Prostate gland (tissue), 2 donors: ENCODE measurements around the gene ADAMTS10. TPM values are rescaled to one million over a fixed set of nuclear protein-coding genes. Genes with fewer than 3 reads are reported as not detected.

ENCODE experiments used
- DNase-seq: peaks from one replicate; pipeline ENCODE4 v3.0.0-alpha.2; 2019; ENCODE audit warnings: low spot score
- H3K27ac ChIP-seq, 2 donors: fragments of 200-600 bp; sonication (generic); 2 replicates each; pipeline ENCODE4 v1.5.1; 2017 to 2019
- H3K27me3 ChIP-seq: fragments of 200-600 bp; sonication (generic); replicated peaks from 2 replicates; pipeline ENCODE4 v1.5.1; 2019; ENCODE audit not compliant: insufficient read depth
- H3K36me3 ChIP-seq, 2 donors: fragments of 200-600 bp; sonication (generic); 1 replicate in 1 of 2; 2 replicates in 1 of 2; pipeline versions ENCODE4 v1.5.1 to v1.8.1; 2017 to 2019
- H3K4me1 ChIP-seq: fragments of 200-600 bp; sonication (generic); replicated peaks from 2 replicates; pipeline ENCODE4 v1.5.1; 2019
- H3K4me3 ChIP-seq, 2 donors: fragments of 200-600 bp; sonication (generic); 2 replicates each; pipeline ENCODE4 v1.5.1; 2017 to 2019
- H3K9me3 ChIP-seq: fragments of 200-600 bp; sonication (generic); 2 replicates; pipeline ENCODE4 v1.5.1; 2017
- POLR2A ChIP-seq: fragments of 450-650 bp; IDR thresholded peaks from one replicate; pipeline ENCODE4 v1.6.1; 2016; ENCODE audit warnings: antibody characterized with exemption, mild to moderate bottlenecking
- POLR2AphosphoS5 ChIP-seq: sonication (generic); formaldehyde crosslinking; IDR thresholded peaks from one replicate; pipeline ENCODE4 v1.6.1; 2017; ENCODE audit warnings: antibody characterized with exemption
- WGBS: methylation state at CpG from one replicate; pipeline ENCODE4 v1.1.5; 2018; 5-methylcytosine and 5-hydroxymethylcytosine counted together
- intact Hi-C: fragments of 100-400 bp; cut with DNase I; formaldehyde crosslinking; loops from one replicate; pipeline ENCODE4 v1.14.2; 2022
- total RNA-seq, 2 donors: library from RNA; depleted of rRNA; stranded (reverse); fragments of >200 nt; gene quantifications; one replicate each; pipeline ENCODE4 v1.1.0, GENCODE V29; 2016
- TF ChIP-seq, protein P1 (sequence below), 4 experiments: fragments of 200-600 bp in 2 of 4; fragments of 450-650 bp in 2 of 4; sonication (generic) in 2 of 4; IDR thresholded peaks; 1 replicate in 3 of 4; 2 replicates in 1 of 4; pipeline ENCODE4 v1.5.1; 2016 to 2019; ENCODE audit warnings: antibody characterized with exemption in 4 of 4, mild to moderate bottlenecking in 2 of 4, moderate library complexity in 2 of 4

ADAMTS10 gene
- total RNA-seq, 2 donors from 2014 or later = 9.7 to 48.1 TPM

DNA sequence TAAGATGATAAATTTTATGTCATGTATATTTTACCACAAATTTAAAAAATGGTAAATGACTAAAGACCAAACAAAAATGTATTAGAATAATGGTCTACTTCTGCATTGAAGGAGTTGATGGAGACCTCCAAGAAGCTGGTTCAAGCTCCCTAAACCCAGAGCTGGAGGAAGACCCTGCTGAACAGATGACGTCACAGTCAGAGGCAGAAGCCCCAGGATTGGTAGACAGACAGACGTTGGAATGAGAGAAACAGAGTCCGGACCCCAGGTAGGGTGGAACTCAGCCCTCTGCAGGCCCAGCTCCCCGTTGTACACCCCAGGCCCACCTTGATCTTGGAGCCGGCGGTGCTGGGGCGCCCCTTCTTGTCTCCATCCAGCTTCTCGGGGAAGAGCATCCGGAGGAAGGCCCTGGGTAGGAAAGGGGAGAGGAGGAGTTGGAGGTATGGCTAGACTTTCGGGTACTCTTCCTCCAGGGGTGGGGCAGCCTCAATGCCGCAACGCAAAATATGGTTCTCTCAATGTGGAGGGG lies 70.8 kb downstream of the ADAMTS10 start:
- Histone ChIP-seq H3K27ac (no peak overlapping the region), H3K9me3 (no peaks in the 10 kb centered on the region), H3K36me3 (no peaks in the 10 kb centered on the region), H3K27me3 (no peaks in the 10 kb centered on the region), H3K4me3 (no peak overlapping the region), H3K4me1 (no peaks in the 10 kb centered on the region)
- TF ChIP-seq POLR2A (no peak), POLR2AphosphoS5 (no peak)
- TF ChIP-seq, protein P1, sequence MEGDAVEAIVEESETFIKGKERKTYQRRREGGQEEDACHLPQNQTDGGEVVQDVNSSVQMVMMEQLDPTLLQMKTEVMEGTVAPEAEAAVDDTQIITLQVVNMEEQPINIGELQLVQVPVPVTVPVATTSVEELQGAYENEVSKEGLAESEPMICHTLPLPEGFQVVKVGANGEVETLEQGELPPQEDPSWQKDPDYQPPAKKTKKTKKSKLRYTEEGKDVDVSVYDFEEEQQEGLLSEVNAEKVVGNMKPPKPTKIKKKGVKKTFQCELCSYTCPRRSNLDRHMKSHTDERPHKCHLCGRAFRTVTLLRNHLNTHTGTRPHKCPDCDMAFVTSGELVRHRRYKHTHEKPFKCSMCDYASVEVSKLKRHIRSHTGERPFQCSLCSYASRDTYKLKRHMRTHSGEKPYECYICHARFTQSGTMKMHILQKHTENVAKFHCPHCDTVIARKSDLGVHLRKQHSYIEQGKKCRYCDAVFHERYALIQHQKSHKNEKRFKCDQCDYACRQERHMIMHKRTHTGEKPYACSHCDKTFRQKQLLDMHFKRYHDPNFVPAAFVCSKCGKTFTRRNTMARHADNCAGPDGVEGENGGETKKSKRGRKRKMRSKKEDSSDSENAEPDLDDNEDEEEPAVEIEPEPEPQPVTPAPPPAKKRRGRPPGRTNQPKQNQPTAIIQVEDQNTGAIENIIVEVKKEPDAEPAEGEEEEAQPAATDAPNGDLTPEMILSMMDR (IDR thresholded peaks at IDR 0.05) = no peak
- 94% methylated on average over 12 of the region's 12 CpGs for WGBS
- no peak for DNase-seq
- intact Hi-C loops = no loop called here

DNA sequence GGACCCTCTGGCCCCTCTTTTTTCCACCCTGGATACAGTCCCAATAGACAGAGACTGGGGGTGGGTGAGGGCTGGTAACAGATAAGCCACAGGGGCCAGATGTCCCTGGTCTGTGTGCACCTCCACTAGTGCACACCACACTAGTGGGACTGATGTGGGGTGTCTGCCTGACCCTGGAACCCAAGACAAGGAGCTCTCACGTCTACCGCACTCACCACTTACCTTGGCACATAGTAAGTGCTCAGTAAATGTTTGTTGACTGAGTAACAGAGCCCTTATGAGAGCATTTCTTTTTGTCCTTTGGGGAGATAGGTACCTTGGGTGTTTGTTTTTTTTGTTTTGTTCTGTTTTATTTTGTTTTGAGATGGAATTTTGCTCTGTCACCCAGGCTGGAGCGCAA lies 73.4 kb downstream of the ADAMTS10 start:
- TF ChIP-seq, protein P1 (IDR thresholded peaks at IDR 0.05) = no peak
- TF ChIP-seq POLR2A (no peak), POLR2AphosphoS5 (no peak)
- WGBS = 96% methylated on average over 3 of the region's 3 CpGs
- no peak overlapping the region for H3K27ac ChIP-seq
- intact Hi-C loops = no loop called here
- H3K4me1 ChIP-seq = no peaks in the 10 kb centered on the region
- DNase-seq = no peak
- no peak overlapping the region for H3K4me3 ChIP-seq
- no peaks in the 10 kb centered on the region for H3K9me3 ChIP-seq
- H3K36me3 ChIP-seq = no peaks in the 10 kb centered on the region
- H3K27me3 ChIP-seq = no peaks in the 10 kb centered on the region

DNA sequence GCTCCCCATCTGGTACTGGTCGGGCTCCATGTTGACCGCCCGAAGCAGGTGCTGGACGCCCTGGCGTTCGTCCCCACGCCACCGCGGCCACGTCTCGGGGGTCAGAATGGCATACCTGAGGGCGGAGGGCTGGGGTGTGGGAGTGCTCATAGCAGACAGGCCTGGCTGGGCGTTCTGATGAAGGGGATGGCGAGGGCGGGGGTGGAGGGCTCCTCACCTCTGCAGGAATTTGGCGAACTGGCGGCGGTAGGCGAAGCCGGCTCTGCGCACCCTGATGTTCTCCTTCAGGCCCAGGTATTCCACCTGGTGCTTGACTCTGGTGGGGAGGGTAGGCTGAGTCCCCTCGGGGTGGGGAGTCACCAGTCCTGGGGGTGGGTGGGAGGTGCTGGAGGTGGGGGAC lies 74.2 kb downstream of the ADAMTS10 start:
- no peak overlapping the region for H3K4me3 ChIP-seq
- no peaks in the 10 kb centered on the region for H3K4me1 ChIP-seq
- H3K27me3 ChIP-seq = no peaks in the 10 kb centered on the region
- TF ChIP-seq POLR2A = no peak
- TF ChIP-seq POLR2AphosphoS5 = no peak
- TF ChIP-seq, protein P1 (IDR thresholded peaks at IDR 0.05) = no peak
- intact Hi-C loops = no loop called here
- no peaks in the 10 kb centered on the region for H3K9me3 ChIP-seq
- DNase-seq = no peak
- H3K27ac ChIP-seq = no peak overlapping the region
- WGBS = 67% methylated on average over 22 of the region's 22 CpGs
- no peaks in the 10 kb centered on the region for H3K36me3 ChIP-seq

DNA sequence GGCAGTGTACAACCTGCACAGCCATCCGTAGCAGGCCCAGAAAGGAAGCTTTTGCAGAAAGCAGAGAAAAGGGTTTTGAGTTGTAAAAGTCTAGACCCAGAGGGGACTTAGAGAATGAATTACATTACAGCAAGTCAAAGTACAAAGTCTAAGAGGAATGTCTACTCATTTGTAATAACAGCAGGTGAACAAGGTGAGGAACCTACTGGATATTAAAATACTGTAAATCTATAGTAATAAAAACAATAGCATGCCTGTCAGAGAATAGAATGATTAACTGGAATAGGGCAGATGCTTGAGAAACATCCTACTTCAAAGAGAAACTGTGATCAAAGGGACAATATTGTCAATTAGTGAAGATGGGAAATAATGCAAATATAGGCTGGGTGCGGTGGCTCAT lies 78.3 kb downstream of the ADAMTS10 start:
- intact Hi-C loops = no loop called here
- H3K36me3 ChIP-seq = no peaks in the 10 kb centered on the region

DNA sequence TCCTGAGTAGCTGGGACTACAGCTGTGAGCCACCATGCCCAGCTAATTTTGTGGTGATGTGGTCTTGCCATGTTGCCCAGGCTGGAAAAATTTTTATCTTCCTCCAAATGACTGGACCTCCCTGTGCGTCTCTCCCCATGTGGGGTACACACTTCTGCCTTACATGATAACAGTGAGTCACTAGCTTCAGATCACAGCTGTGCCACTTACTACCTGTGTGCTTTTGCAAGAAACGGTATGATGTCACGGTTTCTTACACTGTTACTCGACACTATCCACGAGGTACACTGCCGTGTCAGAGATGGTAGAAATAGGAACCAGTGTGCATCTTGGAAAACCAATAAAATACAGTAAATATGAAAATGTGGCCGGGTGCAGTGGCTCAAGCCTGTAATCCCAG lies 79.0 kb downstream of the ADAMTS10 start:
- Histone ChIP-seq H3K27ac (no peak overlapping the region), H3K4me3 (no peak overlapping the region), H3K27me3 (no peaks in the 10 kb centered on the region), H3K36me3 (no peaks in the 10 kb centered on the region), H3K4me1 (no peaks in the 10 kb centered on the region), H3K9me3 (no peaks in the 10 kb centered on the region)
- intact Hi-C loops = no loop called here
- 83% methylated on average over 7 of the region's 7 CpGs for WGBS
- TF ChIP-seq, protein P1 (IDR thresholded peaks at IDR 0.05) = no peak
- TF ChIP-seq POLR2AphosphoS5 (no peak), POLR2A (no peak)
- DNase-seq = no peak

More for the DNA sequence above, 78.3 kb downstream of the ADAMTS10 start:
- no peak overlapping the region for H3K27ac ChIP-seq
- 58% methylated on average over 2 of the region's 2 CpGs for WGBS
- no peaks in the 10 kb centered on the region for H3K4me1 ChIP-seq
- no peaks in the 10 kb centered on the region for H3K9me3 ChIP-seq
- H3K27me3 ChIP-seq = no peaks in the 10 kb centered on the region
- DNase-seq = no peak
- TF ChIP-seq, protein P1 (IDR thresholded peaks at IDR 0.05) = no peak
- no peak for TF ChIP-seq POLR2A
- TF ChIP-seq POLR2AphosphoS5 = no peak
- no peak overlapping the region for H3K4me3 ChIP-seq
